Activated naive CD8-positive, alpha-beta T cell treated with anti-CD3 and anti-CD28 coated beads, Interleukin-2, amount 50 U/mL, for 24 hours (primary cell): Measurements from ENCODE around the gene ZP1.
"Not testable (repeated sequence)": the region's sequence is repeated elsewhere in the genome, so short reads cannot be mapped to it uniquely, and the experiment has no call there.

Experiments used
- ATAC-seq: fragments of 150-1000 bp; cut with Tn5 transposase; one replicate; pipeline ENCODE4 v1.10.0; 2021
- DNase-seq: peaks from one replicate; pipeline ENCODE4 v3.0.0; 2021
- H3K27ac Mint-ChIP-seq: one replicate; pipeline ENCODE4 v1.8.0; 2021; ENCODE audit warnings: mild to moderate bottlenecking, mixed read lengths
- H3K27me3 Mint-ChIP-seq: one replicate; pipeline ENCODE4 v1.8.0; 2021; ENCODE audit warnings: mixed read lengths
- H3K36me3 Mint-ChIP-seq: one replicate; pipeline ENCODE4 v1.8.0; 2021; ENCODE audit warnings: low read depth, mixed read lengths
- H3K4me1 Mint-ChIP-seq: one replicate; pipeline ENCODE4 v1.8.0; 2021; ENCODE audit warnings: mixed read lengths
- H3K4me3 Mint-ChIP-seq: one replicate; pipeline ENCODE4 v1.8.0; 2021; ENCODE audit warnings: mild to moderate bottlenecking, moderate library complexity, mixed read lengths
- H3K9me3 Mint-ChIP-seq: one replicate; pipeline ENCODE4 v1.8.0; 2021; ENCODE audit warnings: mixed read lengths

Gene ZP1, protein sequence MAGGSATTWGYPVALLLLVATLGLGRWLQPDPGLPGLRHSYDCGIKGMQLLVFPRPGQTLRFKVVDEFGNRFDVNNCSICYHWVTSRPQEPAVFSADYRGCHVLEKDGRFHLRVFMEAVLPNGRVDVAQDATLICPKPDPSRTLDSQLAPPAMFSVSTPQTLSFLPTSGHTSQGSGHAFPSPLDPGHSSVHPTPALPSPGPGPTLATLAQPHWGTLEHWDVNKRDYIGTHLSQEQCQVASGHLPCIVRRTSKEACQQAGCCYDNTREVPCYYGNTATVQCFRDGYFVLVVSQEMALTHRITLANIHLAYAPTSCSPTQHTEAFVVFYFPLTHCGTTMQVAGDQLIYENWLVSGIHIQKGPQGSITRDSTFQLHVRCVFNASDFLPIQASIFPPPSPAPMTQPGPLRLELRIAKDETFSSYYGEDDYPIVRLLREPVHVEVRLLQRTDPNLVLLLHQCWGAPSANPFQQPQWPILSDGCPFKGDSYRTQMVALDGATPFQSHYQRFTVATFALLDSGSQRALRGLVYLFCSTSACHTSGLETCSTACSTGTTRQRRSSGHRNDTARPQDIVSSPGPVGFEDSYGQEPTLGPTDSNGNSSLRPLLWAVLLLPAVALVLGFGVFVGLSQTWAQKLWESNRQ

DNA sequence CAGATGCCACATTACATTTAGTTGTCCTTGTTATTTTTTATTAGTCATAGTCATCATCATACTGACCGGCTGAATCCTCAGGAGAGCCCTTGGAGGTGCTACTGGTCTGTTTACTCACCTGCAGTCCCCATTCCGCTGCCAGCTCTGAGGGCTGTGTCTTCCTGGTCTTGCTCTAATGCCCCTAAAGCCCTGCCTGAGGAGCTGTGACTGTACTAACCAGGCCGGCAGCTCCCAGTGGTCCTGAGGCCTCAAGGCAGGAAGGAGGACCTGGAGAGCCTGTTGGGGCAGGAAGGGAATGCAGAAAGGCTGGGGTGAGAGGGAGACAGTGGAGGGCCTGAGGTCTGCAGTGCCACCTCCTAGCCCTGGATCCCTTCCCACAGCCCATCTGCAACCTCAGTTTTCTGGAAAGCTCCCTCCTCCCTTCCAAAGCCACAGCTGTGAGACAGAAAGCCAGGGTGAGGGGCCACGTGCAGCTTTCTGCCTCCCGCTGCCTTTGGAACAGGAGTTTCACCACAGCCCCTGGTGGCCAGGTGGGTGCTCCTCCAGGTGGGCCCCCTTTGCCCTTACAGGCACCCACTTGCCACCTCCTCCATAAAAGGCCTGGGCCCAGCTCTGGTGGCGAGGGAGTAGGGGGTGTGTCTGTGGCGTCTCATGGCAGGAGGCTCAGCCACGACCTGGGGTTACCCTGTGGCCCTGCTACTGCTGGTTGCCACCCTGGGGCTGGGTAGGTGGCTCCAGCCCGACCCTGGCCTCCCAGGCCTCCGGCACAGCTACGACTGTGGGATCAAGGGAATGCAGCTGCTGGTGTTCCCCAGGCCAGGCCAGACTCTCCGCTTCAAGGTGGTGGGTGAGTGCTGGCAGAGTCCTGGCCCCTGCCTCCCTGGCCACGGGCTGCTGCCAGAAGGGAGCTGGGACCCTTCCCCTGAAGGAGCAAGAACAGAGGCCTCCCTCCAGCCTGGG lies at the start of gene ZP1:
Gene ZP1, plus strand, starts transcription at position 632 of the 960 bp plus-strand sequence. Its CDS starts 20 bp downstream, at position 652.
- no peaks in the 10 kb centered on the region for H3K27me3 Mint-ChIP-seq
- H3K4me1 Mint-ChIP-seq, result peaks cover 18% of the 10 kb centered on the region
- no peak within 1 kb of the TSS for H3K27ac Mint-ChIP-seq
- no peaks in the 10 kb centered on the region for H3K9me3 Mint-ChIP-seq
- no peaks in the 10 kb centered on the region for H3K36me3 Mint-ChIP-seq
- ATAC-seq (no peak), DNase-seq (no peak)
- H3K4me3 Mint-ChIP-seq, result no peak within 1 kb of the TSS

DNA sequence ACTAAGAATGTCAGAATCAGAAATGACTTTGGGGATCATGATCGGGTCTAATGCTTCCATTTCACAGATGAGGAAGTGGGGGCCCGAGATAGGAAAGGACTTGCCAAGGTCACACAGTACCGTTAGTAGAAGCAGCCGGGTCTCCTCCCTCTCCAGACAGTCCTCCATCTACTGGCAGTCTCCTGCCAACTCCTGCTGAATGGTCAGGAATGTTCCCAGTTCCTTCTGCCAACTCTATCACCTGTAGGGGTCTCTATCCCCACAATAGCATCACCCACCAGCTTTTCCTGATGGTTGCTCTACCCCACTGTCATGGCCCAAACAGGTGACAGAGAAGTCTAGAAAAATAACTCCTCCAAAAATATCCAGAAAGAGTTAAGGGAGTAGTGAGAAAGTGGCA lies 49.3 kb upstream of the ZP1 start:
- peaks cover 12% of the 10 kb centered on the region for H3K9me3 Mint-ChIP-seq
- DNase-seq (no peak), ATAC-seq (no peak)
- no peaks in the 10 kb centered on the region for H3K36me3 Mint-ChIP-seq
- no peak overlapping the region for H3K27ac Mint-ChIP-seq
- no peaks in the 10 kb centered on the region for H3K4me1 Mint-ChIP-seq
- H3K4me3 Mint-ChIP-seq, result no peak overlapping the region
- H3K27me3 Mint-ChIP-seq, result no peaks in the 10 kb centered on the region

DNA sequence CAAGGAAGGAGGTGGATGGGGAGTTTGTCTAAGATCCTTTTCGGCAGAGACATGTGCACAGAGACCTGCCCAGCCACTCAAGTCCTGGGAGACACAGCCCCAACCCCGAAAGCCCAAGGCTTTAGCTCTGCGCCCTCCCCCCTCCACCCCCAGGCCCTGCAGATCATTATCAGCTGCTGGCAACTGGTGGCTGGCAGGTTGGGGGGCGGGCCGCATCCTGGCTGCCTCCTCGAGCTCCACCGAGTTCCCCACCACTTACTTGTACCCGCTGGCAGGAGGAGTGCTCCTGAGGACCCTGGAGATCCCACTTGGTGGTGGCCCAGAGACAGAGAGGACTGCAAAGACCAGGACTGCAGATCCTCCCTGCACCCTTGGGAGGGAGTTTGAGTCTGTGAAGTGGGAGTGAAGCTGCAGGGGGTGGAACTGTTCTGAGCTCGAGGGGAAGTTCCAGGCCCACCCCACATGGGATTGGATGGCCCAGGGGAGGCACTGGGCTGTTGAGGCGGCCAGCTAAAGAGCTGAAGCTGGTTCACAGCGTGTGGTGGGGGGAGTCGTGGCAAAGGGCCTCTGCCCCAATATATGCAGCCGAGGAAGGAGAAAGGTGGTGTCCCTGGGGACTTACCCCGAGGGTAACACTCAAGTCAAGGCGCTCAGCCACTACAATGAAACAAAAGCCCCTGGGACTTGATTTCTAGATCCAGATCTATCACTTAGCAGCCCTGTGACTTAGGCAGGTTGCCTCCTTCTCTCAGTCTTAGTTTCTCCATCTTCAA lies 45.3 kb upstream of the ZP1 start:
- Mint-ChIP-seq H3K9me3 (peaks cover 4% of the 10 kb centered on the region), H3K27ac (no peak overlapping the region), H3K27me3 (no peaks in the 10 kb centered on the region), H3K4me1 (no peaks in the 10 kb centered on the region), H3K36me3 (no peaks in the 10 kb centered on the region), H3K4me3 (no peak overlapping the region)
- DNase-seq, result no peak
- ATAC-seq, result no peak

DNA sequence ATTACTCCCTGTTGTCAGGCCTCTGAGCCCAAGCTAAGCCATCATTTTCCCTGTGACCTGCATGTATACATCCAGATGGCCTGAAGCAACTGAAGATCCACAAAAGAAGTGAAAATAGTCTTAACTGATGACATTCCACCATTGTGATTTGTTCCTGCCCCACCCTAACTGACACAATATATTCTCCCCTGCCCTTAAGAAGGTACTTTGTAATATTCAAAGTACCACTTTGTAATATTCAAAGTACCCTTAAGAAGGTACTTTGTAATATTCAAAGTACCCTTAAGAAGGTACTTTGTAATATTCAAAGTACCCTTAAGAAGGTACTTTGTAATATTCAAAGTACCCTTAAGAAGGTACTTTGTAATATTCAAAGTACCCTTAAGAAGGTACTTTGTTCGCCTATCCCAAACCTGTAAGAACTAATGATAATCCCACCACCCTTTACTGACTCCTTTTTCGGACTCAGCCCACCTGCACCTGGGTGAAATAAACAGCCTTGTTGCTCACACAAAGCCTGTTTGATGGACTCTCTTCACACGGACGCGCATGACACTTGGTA lies 43.5 kb upstream of the ZP1 start:
- H3K4me3 Mint-ChIP-seq, H3K27me3 Mint-ChIP-seq, H3K9me3 Mint-ChIP-seq, DNase-seq, ATAC-seq, H3K4me1 Mint-ChIP-seq, H3K27ac Mint-ChIP-seq, H3K36me3 Mint-ChIP-seq: not testable (repeated sequence)

DNA sequence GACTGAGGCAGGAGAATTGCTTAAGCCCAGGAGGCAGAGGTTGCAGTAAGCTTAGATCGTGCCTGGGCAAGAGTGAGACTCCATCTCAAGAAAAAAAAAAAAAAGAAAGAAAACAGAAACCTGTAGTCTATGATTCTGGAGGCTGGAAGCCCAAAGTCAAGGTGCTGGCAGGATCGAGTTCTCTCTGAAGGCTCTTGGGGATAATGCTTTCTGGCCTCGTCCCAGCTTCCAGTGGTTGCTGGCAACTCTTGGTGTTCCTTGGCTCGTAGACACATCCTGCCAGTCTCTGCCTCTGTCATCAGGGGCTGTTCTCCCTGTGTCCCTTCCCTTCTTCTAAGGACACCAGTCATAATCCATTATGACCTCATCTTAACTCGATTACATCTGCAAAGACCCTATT lies 42.2 kb upstream of the ZP1 start:
- H3K4me3 Mint-ChIP-seq, result no peak overlapping the region
- H3K4me1 Mint-ChIP-seq, result no peaks in the 10 kb centered on the region
- no peaks in the 10 kb centered on the region for H3K27me3 Mint-ChIP-seq
- H3K9me3 Mint-ChIP-seq, result no peaks in the 10 kb centered on the region
- H3K27ac Mint-ChIP-seq, result no peak overlapping the region
- no peaks in the 10 kb centered on the region for H3K36me3 Mint-ChIP-seq
- no peak for DNase-seq
- ATAC-seq, result no peak

DNA sequence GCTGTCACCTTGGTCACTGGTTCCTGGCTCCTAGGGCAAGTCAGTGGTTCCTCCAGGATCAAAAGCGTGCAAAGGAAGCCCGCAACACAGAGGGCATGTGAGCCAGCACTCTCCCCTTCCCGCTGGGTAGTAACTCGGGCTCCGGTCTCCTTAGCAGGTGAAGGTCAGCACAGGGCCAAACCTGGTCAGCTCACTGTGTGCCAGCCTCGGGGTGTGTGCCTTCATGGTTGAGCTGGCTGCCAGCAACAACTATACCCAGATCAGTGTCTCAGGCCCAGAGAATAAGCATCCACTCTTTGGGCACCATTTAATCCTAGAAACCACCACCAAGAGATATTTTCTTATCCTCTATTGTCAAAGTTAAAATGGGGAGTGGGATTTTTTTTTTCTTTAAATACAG lies 41.6 kb upstream of the ZP1 start:
- no peak overlapping the region for H3K4me3 Mint-ChIP-seq
- H3K27me3 Mint-ChIP-seq, result no peaks in the 10 kb centered on the region
- H3K4me1 Mint-ChIP-seq, result no peaks in the 10 kb centered on the region
- no peak overlapping the region for H3K27ac Mint-ChIP-seq
- no peaks in the 10 kb centered on the region for H3K36me3 Mint-ChIP-seq
- no peaks in the 10 kb centered on the region for H3K9me3 Mint-ChIP-seq
- DNase-seq (no peak), ATAC-seq (no peak)

DNA sequence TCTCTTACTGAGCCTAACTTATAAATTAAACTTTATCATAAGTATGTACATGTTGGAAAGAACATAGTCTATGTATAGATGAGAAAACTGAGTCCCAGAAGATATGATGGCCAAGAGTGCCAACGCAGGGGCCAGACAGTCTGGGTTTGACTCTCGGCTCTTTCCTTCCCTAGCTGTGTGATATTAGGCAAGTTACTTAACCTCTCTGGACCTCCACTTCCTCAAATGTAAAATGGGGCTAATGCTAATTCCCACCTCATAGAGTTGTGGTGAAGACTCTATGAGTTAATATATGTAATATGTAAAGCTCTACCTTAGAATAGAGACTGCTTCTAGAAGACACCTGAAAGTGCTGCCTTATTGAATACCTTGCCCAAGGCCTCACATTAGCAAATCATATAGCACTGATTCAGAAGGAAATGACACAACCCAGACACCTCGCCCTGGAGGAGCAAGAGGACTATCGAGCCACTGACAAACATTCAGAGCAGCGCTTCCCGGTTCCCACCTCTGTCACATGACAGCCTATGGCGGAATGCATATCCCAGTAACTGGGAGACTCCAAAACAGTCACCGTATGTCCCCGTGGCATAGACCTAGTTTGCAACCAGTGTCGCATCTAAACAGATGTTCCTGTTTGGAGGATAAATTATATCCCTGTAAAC lies 36.7 kb upstream of the ZP1 start:
- Mint-ChIP-seq H3K27ac (no peak overlapping the region), H3K36me3 (no peaks in the 10 kb centered on the region), H3K9me3 (no peaks in the 10 kb centered on the region), H3K4me3 (no peak overlapping the region), H3K4me1 (peaks cover 2% of the 10 kb centered on the region), H3K27me3 (no peaks in the 10 kb centered on the region)
- ATAC-seq (no peak), DNase-seq (no peak)

DNA sequence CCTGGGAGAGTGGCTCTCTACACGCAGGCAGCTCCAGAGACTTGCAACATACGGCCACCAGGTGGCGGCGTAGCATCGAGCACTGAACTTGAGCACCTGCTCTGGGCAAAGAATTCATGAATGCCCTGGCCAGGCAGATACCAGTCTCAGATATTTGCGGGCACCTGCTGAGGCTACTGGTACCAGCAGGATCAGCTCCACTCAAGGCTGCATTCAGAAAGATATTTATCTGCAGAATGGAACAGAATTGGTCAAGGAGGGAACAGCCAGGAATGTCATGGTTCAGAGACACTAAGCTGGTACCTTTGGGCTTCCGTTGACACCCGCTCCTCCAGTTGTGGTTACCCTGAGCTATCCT lies 36.2 kb upstream of the ZP1 start:
- Mint-ChIP-seq H3K27me3 (no peaks in the 10 kb centered on the region), H3K9me3 (no peaks in the 10 kb centered on the region), H3K36me3 (no peaks in the 10 kb centered on the region), H3K4me3 (no peak overlapping the region), H3K4me1 (peaks cover 2% of the 10 kb centered on the region), H3K27ac (no peak overlapping the region)
- peak; percentile 88 for ATAC-seq
- DNase-seq, result peak; percentile 81

DNA sequence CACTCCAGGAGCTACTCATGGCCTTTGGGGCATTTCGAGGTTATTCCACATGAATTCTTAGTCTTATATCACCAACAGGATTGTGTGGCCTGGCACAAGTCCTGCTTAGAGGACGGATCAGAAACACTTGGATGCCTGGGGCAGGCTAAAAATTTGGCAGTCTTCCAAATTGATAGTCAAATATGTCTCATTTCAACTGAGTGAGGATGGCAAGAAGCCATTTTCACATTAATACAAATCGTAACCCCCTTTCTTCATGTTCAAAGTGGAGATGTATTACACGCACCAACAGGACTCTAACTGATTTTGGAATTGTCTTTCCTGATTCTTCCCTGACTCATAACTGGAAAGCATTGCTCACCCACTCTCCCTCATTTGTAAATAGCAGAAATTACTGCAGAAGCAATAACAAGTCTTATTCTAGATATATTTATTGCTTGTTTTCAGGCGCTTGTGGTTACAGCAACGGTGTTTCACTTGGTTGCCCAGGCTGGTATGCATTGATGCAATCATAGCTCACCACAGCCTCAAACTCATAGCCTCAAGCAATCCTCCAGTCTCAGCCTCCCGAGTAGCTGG lies 35.8 kb upstream of the ZP1 start:
- no peak for ATAC-seq
- no peaks in the 10 kb centered on the region for H3K9me3 Mint-ChIP-seq

DNA sequence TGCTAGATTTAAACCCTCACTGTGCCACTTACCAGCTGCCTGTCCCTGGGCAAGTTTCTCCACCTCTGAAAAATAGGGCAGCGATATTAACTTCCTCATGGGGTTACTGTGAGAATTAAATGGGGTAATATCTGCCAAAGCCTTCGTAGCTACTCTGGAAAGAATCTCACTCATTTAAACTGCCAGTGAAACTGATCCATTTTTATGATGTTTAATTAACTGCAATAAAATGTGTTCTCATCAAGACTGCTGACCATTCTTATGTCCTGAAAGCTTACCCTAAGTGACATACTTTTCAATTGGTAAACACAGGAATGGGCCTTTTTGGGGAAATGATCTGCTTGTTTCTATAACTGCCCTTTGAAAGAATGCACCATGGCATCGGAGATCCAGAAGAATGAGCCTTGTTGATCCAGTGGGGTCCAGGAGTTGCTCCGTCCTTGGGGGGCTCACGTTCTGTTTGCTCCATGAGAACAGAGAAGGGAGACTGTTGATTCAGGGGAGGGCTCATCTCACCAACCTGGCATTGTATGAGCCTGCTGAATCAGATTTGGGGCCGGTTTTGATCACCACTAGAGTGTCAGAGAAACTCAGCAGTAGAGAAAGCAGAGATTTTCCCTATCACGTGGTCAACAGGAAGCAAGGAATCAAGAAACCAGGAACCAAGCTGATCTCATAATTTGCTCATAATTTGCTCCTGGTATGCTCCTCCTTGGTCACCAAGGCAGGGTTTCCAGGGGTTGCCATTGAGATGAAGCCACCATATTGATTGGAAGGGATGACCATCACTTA lies 32.4 kb upstream of the ZP1 start:
- H3K9me3 Mint-ChIP-seq, result no peaks in the 10 kb centered on the region
- no peak for DNase-seq
- no peaks in the 10 kb centered on the region for H3K36me3 Mint-ChIP-seq
- no peak for ATAC-seq
- H3K27me3 Mint-ChIP-seq, result no peaks in the 10 kb centered on the region
- no peak overlapping the region for H3K27ac Mint-ChIP-seq
- peaks cover 5% of the 10 kb centered on the region for H3K4me1 Mint-ChIP-seq
- H3K4me3 Mint-ChIP-seq, result no peak overlapping the region

More for the DNA sequence above, 35.8 kb upstream of the ZP1 start:
- Mint-ChIP-seq H3K4me3 (no peak overlapping the region), H3K27ac (no peak overlapping the region), H3K36me3 (no peaks in the 10 kb centered on the region), H3K27me3 (no peaks in the 10 kb centered on the region), H3K4me1 (peaks cover 2% of the 10 kb centered on the region)
- DNase-seq, result no peak

DNA sequence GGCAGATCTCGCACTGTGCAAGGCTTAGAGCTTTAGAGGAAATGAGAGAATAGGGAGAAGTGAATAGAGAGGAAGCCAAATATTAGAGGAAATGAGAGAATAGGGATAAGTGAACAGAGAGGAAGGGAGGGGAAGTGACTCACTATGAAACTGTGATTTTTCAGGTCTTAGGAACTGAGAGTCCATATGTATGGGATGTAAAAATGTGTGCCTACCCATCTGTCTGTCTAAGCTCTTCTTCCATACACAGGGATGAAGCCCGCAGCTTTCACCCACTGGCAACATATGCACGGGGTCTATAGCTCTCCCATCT lies 31.9 kb upstream of the ZP1 start:
- H3K36me3 Mint-ChIP-seq, result no peaks in the 10 kb centered on the region
- H3K9me3 Mint-ChIP-seq, result no peaks in the 10 kb centered on the region
- no peaks in the 10 kb centered on the region for H3K27me3 Mint-ChIP-seq
- peaks cover 5% of the 10 kb centered on the region for H3K4me1 Mint-ChIP-seq
- no peak overlapping the region for H3K27ac Mint-ChIP-seq
- ATAC-seq (no peak), DNase-seq (no peak)
- H3K4me3 Mint-ChIP-seq, result no peak overlapping the region

DNA sequence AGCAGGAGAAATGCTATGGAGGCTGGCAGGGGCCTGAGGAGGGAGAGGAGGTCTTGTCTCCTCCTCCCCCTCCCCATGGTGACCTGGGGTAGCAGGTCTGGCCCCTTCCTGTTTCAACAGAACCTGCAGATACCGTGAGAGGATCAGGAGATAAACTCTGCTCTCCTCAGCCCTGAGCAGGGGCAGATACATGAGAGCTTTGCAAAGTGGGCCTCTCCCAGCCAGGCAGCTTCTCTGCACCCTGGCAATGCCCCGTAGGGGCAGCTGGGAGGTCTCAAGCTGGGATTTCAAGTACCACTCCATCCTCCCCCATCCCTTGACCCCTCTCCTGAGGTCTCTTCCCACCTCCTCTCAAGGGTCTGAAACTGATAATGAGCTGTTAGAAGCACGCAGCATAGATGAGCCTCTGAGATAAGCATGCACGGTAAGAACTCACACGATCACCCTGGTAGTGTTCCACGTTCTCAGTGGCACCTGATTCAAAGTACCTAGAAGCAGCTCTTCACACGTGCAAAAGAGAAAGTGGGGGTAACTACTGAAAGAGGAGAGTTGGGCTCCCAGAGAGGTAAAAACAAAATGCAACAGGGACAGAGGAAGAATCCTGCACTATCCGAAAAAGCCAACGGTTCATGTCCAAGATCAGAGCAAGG lies 30.4 kb upstream of the ZP1 start:
- H3K4me3 Mint-ChIP-seq, result no peak overlapping the region
- H3K4me1 Mint-ChIP-seq, result peaks cover 15% of the 10 kb centered on the region
- H3K36me3 Mint-ChIP-seq, result peaks cover 3% of the 10 kb centered on the region
- no peak overlapping the region for H3K27ac Mint-ChIP-seq
- DNase-seq (no peak), ATAC-seq (no peak)
- H3K9me3 Mint-ChIP-seq, result no peaks in the 10 kb centered on the region
- no peaks in the 10 kb centered on the region for H3K27me3 Mint-ChIP-seq
